ENCODE data around the gene ARMH2. TPM values are rescaled to one million over a fixed set of nuclear protein-coding genes. Genes with fewer than 3 reads are reported as not detected.

ARMH2 gene
- total and polyA plus RNA-seq, 9 of the 15 experiments (the other 6 are each of a cell fraction or from before 2014, with no cell fraction given): not detected

DNA sequence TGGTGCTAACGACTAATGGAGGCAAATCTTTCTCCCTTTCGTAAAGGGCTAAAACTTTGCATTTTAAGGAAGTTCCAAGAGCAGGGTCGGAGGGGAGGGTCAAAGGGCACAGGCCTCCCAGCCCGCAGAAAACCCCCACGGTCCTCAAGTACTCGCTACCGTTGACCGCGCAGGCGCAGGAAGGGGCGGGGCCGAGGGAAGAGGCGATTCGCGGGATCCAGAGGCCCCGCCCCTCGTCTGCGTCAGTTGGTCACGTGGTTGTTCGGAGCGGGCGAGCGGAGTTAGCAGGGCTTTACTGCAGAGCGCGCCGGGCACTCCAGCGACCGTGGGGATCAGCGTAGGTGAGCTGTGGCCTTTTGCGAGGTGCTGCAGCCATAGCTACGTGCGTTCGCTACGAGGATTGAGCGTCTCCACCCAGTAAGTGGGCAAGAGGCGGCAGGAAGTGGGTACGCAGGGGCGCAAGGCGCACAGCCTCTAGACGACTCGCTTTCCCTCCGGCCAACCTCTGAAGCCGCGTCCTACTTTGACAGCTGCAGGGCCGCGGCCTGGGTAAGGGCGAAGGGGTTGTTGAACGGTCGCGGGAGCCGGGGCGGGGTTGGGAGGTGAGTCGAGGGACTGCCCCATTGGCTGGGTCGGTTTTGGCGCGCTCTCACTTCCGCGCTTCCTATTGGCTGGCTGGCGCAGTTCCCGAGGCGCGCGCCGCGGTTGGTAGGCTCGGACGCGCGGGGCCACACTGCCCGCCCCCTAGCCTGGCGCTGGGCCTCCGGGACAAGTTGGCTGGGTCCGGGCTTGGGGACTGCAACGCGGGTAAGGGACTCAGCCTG lies 23.8 kb downstream of the ARMH2 start, which contains the start of gene GMNN (continued):
- TF ChIP-seq ZNF668 (CRISPR knock-in tag; IDR thresholded peaks at IDR 0.05) (no peak), THRAP3 (IDR thresholded peaks at IDR 0.05; ENCODE audit: borderline replicate concordance) (no peak), ZKSCAN3 (CRISPR knock-in tag; IDR thresholded peaks at IDR 0.05) (no peak), BDP1 (IDR thresholded peaks at IDR 0.05; ENCODE audit: insufficient read depth, insufficient read length) (no peak), NR3C1 (CRISPR knock-in tag; IDR thresholded peaks at IDR 0.05) (peak; percentile 81), FUS (optimal IDR thresholded peaks at IDR 0.05; ENCODE audit: low read depth, low read length) (no peak), TBL1XR1 (IDR thresholded peaks at IDR 0.05; ENCODE audit: low read length in 2 of 2) (peak in 1 of 2 experiments; percentile 44; a peak in 2 of 4 replicates), ZNF561 (CRISPR knock-in tag; conservative IDR thresholded peaks at IDR 0.05) (no peak), PHF21A (IDR thresholded peaks at IDR 0.05; ENCODE audit: borderline replicate concordance, low read depth) (0 out of 2 replicates have a peak, but pooled peaks have one; percentile 58), SRSF7 (optimal IDR thresholded peaks at IDR 0.05; ENCODE audit: low read depth, low read length) (no peak), IFI16 (CRISPR knock-in tag; IDR thresholded peaks at IDR 0.05) (no peak), CTCFL (IDR thresholded peaks at IDR 0.05; ENCODE audit: borderline replicate concordance, insufficient read depth, low read depth, low read length, poor library complexity, severe bottlenecking) (no peak), SNAPC5 (CRISPR knock-in tag; IDR thresholded peaks at IDR 0.05) (no peak), ZC3H8 (IDR thresholded peaks at IDR 0.05) (no peak), GATAD2A (IDR thresholded peaks at IDR 0.05) (no peak), HIVEP1 (CRISPR knock-in tag; IDR thresholded peaks at IDR 0.05) (peak; percentile 11; the same call in 1 of the 2 replicates), NR4A1 (CRISPR knock-in tag; IDR thresholded peaks at IDR 0.05) (peak; percentile 94; the same call in 1 of the 2 replicates), NR4A1 (tag; IDR thresholded peaks at IDR 0.05) (no peak), RBFOX2 (IDR thresholded peaks at IDR 0.05; ENCODE audit: low read depth, low read length) (peak; percentile 98), CREM (IDR thresholded peaks at IDR 0.05; ENCODE audit: low read depth) (peak; percentile 78), ZNF165 (CRISPR knock-in tag; IDR thresholded peaks at IDR 0.05; ENCODE audit: borderline replicate concordance) (no peak)
- TF ChIP-seq, protein P1, sequence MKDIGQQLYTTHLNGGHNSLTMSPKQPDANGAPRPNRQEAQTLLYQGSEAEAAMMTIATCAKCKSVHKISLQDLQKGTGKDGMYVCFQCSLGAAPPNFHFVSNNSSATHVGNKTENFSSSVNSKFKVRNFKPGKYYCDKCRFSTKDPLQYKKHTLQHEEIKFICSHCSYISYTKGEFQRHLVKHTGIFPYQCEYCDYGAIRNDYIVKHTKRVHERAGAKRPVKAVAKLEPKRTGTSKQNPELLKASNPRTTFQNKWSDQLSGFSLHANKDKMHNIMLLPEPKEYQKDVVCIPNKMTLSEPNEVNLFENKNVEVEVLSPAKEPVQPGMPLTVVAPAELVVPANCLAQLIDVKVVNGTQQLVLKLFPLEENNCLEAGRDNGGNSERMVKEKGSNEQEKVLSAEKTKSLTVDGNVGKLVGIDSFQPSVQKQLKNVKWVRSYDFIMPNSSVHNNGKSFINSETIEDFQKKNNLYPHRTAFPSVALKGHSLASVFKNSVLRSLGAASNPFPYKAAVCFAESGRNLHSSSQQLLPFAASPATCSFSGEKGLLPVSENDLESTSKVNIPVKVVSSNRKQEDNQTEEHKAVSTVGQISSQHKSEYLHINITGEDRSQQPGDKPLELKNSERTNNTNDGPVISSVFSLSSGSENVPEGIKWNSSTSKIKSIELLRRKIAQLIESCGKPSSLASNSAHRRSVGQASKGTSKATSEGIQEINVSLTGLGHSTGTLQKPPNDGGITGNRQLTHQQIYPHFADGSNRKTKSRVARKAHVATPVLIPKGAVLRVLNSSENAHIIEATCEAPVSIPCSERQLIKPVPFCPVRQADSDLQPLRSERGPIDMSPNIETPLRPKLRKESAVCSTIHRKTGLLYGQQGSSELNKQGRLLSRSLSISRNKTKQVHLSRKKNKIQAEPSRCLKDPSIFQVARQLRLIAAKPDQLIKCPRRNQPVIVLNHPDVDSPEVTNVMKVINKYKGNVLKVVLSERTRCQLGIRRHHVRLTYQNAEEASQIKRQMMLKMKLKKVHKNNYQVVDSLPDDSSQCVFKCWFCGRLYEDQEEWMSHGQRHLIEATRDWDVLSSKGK (CRISPR knock-in tag; IDR thresholded peaks at IDR 0.05): no peak
- TF ChIP-seq, protein P2, sequence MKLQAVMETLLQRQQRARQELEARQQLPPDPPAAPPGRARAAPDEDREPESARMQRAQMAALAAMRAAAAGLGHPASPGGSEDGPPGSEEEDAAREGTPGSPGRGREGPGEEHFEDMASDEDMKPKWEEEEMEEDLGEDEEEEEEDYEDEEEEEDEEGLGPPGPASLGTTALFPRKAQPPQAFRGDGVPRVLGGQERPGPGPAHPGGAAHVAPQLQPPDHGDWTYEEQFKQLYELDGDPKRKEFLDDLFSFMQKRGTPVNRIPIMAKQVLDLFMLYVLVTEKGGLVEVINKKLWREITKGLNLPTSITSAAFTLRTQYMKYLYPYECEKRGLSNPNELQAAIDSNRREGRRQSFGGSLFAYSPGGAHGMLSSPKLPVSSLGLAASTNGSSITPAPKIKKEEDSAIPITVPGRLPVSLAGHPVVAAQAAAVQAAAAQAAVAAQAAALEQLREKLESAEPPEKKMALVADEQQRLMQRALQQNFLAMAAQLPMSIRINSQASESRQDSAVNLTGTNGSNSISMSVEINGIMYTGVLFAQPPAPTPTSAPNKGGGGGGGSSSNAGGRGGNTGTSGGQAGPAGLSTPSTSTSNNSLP (IDR thresholded peaks at IDR 0.05; ENCODE audit: borderline replicate concordance, low read depth, low read length): peak; percentile 19; the same call in 1 of the 2 replicates

All from K562 (cell line).